GM12874 (cell line): ENCODE data around the gene FGR.
A peak's percentile ranks its signal among the peaks of the same experiment; 100 is the strongest.

Source experiments
- CTCF ChIP-seq: IDR thresholded peaks from 2 replicates; pipeline ENCODE4 v1.5.1; 2011; ENCODE audit warnings: low read depth, mild to moderate bottlenecking, control low read depth, low read length, moderate library complexity; ENCODE audit not compliant: insufficient read depth

Gene FGR

GRCh38 chr1:27662707-27663393, 27.9 kb upstream of the FGR start:
- TF ChIP-seq CTCF = peak; percentile 71

- TF ChIP-seq CTCF = no peak
Measured at GRCh38 chr1:27662261-27662660, 27.3 kb upstream of the FGR start.

GRCh38 chr1:27661412-27662075, 26.6 kb upstream of the FGR start:
- no peak for TF ChIP-seq CTCF

GRCh38 chr1:27660300-27660835, 25.4 kb upstream of the FGR start:
- no peak for TF ChIP-seq CTCF

GRCh38 chr1:27659497-27660299, 24.7 kb upstream of the FGR start:
- TF ChIP-seq CTCF = no peak

GRCh38 chr1:27658951-27659496, 24.0 kb upstream of the FGR start:
- TF ChIP-seq CTCF = no peak

GRCh38 chr1:27656157-27656893, 21.3 kb upstream of the FGR start:
- TF ChIP-seq CTCF = peak; percentile 38; the same call in 1 of the 2 replicates
